Heart left ventricle (tissue), 16 donors: ENCODE measurements around the gene ARIH2. TPM values are rescaled to one million over a fixed set of nuclear protein-coding genes. Genes with fewer than 3 reads are reported as not detected.
A peak's percentile ranks its signal among the peaks of the same experiment; 100 is the strongest.

Experiments used
- ATAC-seq, 4 donors: fragments of 200-7000 bp; cut with Tn5 transposase; one replicate each; pipeline ENCODE4 v1.9.1; 2020 to 2022; ENCODE audit warnings: moderate library complexity in 4 of 4, mild to moderate bottlenecking in 3 of 4, moderate number of reproducible peaks in 1 of 4
- DNase-seq, 5 donors: peaks; one replicate each; pipeline ENCODE4 v3.0.0-alpha.2; 2020
- H3K27ac ChIP-seq, 12 donors: fragments of 200-600 bp; sonication (generic) in 4 of 12; one replicate each; pipeline versions ENCODE4 v1.5.0 to v1.8.0; 2016 to 2022; ENCODE audit warnings: mild to moderate bottlenecking in 2 of 12
- H3K27me3 ChIP-seq, 9 donors: fragments of 200-600 bp; sonication (generic) in 2 of 9; one replicate each; pipeline versions ENCODE4 v1.5.1 to v1.8.0; 2016 to 2022; ENCODE audit warnings: mild to moderate bottlenecking in 3 of 9
- H3K36me3 ChIP-seq, 9 donors: fragments of 200-600 bp; sonication (generic) in 2 of 9; one replicate each; pipeline versions ENCODE4 v1.5.0 to v1.8.0; 2018 to 2022; ENCODE audit warnings: mild to moderate bottlenecking in 2 of 9
- H3K4me1 ChIP-seq, 12 donors: fragments of 200-600 bp; sonication (generic) in 4 of 12; one replicate each; pipeline versions ENCODE4 v1.5.0 to v1.8.0; 2016 to 2022; ENCODE audit warnings: mild to moderate bottlenecking in 3 of 12
- H3K4me3 ChIP-seq, 12 donors: fragments of 200-600 bp; sonication (generic) in 4 of 12; one replicate each; pipeline versions ENCODE4 v1.5.0 to v1.8.0; 2017 to 2022; ENCODE audit warnings: mild to moderate bottlenecking in 9 of 12, moderate library complexity in 4 of 12
- H3K9me3 ChIP-seq, 12 donors: fragments of 200-600 bp; sonication (generic) in 4 of 12; one replicate each; pipeline versions ENCODE4 v1.5.0 to v1.8.0; 2016 to 2022; ENCODE audit warnings: mild to moderate bottlenecking in 1 of 12
- POLR2A ChIP-seq, 2 donors: fragments of 450-650 bp; IDR thresholded peaks; one replicate each; pipeline ENCODE4 v1.6.1; 2017; ENCODE audit warnings: antibody characterized with exemption in 2 of 2, mild to moderate bottlenecking in 2 of 2, moderate library complexity in 2 of 2
- WGBS, 4 donors: extraction: QIAGEN DNeasy Blood & Tissue Kit in 2 of 4; methylation state at CpG; one replicate each; pipeline versions ENCODE4 v1.1.5 to v1.1.7; 2013 to 2018; 5-methylcytosine and 5-hydroxymethylcytosine counted together
- intact Hi-C, 10 donors: fragments of 100-400 bp; cut with DNase I; formaldehyde crosslinking; loops; one replicate each; pipeline versions ENCODE4 v1.11.1 to v1.14.2; 2022
- polyA plus RNA-seq, 2 donors: library from polyadenylated mRNA; stranded (reverse); fragments of 200-250 nt; gene quantifications; one replicate each; pipeline ENCODE4 v1.2.3, GENCODE V29; 2013
- total RNA-seq, 9 donors: library from RNA; depleted of rRNA in 2 of 9; stranded (reverse); fragments of >200 nt in 2 of 9; fragmentation: NEBNext Ultra II Directional in 3 of 9; extraction: Animal tissue kit (Norgen Biotek cat#: 25700) in 3 of 9; gene quantifications; one replicate each; pipeline versions ENCODE4 v1.1.0 to v1.2.4, GENCODE V29; 2016 to 2023
- TF ChIP-seq, protein P1 (sequence below), 12 donors: fragments of 200-600 bp; sonication (generic) in 4 of 12; IDR thresholded peaks; one replicate each; pipeline versions ENCODE4 v1.5.0 to v1.8.0; 2018 to 2022; ENCODE audit warnings: antibody characterized with exemption in 12 of 12, mild to moderate bottlenecking in 5 of 12
- donor health status: ischemic (EF 13 %, LVEDD 7.1; RV severe dilation, severe dysfunction).
- donor health status: healthy with polysubstance abuse.
- donor health status: DM: no; HTN: yes; CAD: no.
- donor health status: DM: no; HTN: no; CAD: no.
- donor health status: ischemic (EF 25% LVEDD 6.9; RV normal size, moderate dysfunction).
- donor health status: ischemic (EF 25% LVEDD 5.7; RV mildly dilated, moderate dysfunction).
- donor health status: healthy.
- donor health status: DM: yes; HTN: yes; CAD: no.
- donor health status: ischemic (EF 35%, LVEDD 5.7; RV mildly dilated, moderate dysfunction).
- donor health status: nonischemic (EF 11% LVEDD 7.7; RV severe dilation, severe dysfunction).
- donor health status: DM: yes; HTN: yes; CAD: no.
- donor health status: PGD.
- donor health status: ischemic (EF 29% LVEDD 5.4; RV normal size, mild dysfunction).
- donor health status: nonischemic (EF 23%, LVEDD 6.1; RV moderate dilation, normal function).

Gene ARIH2
- total and polyA plus RNA-seq, 11 donors: 77.6 to 223 (median 126) TPM

DNA sequence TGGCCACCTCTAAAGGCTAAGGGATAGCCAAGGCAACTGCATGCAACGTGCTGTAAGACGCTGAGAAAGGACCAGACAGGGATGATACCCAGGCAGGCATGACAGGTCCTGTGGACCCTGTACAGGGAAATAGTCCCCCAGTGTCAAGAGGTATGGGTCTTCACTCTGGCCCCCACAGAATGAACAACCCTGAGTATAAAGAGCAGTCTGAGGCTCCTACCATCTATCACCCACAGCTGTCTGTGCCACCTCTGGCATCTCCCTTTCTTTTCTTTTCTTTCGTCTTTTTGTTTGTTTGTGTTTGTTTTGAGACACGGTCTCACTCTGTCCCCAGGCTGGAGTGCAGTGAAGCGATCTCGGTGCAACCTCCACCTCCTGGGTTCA is 38.7 kb upstream of the ARIH2 start:
- Histone ChIP-seq H3K4me3 (no peak overlapping the region), H3K9me3 (no peaks in the 10 kb centered on the region), H3K4me1 (peaks cover 0 to 18% (median 6%) of the 10 kb centered on the region in 12 donors), H3K27ac (no peak overlapping the region), H3K36me3 (peaks cover 0 to 72% (median 52%) of the 10 kb centered on the region in 9 donors), H3K27me3 (no peaks in the 10 kb centered on the region)
- no peak for ATAC-seq
- intact Hi-C loops: loop anchor here in 2 of 10 donors (10.0 kb wide), 2 partner anchors 75 to 85 kb away; no protein-coding TSS in a partner anchor
- DNase-seq: no peak
- WGBS, 4 donors: 88 to 93% (median 91%) methylated on average over 6 of the region's 6 CpGs
- TF ChIP-seq POLR2A (IDR thresholded peaks at IDR 0.05): no peak
- TF ChIP-seq, protein P1, sequence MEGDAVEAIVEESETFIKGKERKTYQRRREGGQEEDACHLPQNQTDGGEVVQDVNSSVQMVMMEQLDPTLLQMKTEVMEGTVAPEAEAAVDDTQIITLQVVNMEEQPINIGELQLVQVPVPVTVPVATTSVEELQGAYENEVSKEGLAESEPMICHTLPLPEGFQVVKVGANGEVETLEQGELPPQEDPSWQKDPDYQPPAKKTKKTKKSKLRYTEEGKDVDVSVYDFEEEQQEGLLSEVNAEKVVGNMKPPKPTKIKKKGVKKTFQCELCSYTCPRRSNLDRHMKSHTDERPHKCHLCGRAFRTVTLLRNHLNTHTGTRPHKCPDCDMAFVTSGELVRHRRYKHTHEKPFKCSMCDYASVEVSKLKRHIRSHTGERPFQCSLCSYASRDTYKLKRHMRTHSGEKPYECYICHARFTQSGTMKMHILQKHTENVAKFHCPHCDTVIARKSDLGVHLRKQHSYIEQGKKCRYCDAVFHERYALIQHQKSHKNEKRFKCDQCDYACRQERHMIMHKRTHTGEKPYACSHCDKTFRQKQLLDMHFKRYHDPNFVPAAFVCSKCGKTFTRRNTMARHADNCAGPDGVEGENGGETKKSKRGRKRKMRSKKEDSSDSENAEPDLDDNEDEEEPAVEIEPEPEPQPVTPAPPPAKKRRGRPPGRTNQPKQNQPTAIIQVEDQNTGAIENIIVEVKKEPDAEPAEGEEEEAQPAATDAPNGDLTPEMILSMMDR (IDR thresholded peaks at IDR 0.05): no peak

- Histone ChIP-seq H3K27me3 (no peaks in the 10 kb centered on the region), H3K27ac (peak overlapping the region in 6 of 12 donors; percentile 0 to 49 (median 22)), H3K9me3 (no peaks in the 10 kb centered on the region), H3K4me3 (no peak overlapping the region), H3K36me3 (peaks cover 0 to 71% (median 52%) of the 10 kb centered on the region in 9 donors), H3K4me1 (peaks cover 0 to 18% (median 6%) of the 10 kb centered on the region in 12 donors)
- peak; percentile 37 to 76 (median 62) for ATAC-seq
- 43 to 51% (median 47%) methylated on average over 1 to 3 of the region's 3 CpGs for WGBS, 4 donors
- TF ChIP-seq, protein P1 (IDR thresholded peaks at IDR 0.05): no peak
- TF ChIP-seq POLR2A (IDR thresholded peaks at IDR 0.05): no peak
- DNase-seq: peak in 4 of 5 donors; percentile 18 to 55 (median 37)
- intact Hi-C loops: no loop called here
Observed at GRCh38 chr3:48881006-48881405, 37.6 kb upstream of the ARIH2 start.

DNA sequence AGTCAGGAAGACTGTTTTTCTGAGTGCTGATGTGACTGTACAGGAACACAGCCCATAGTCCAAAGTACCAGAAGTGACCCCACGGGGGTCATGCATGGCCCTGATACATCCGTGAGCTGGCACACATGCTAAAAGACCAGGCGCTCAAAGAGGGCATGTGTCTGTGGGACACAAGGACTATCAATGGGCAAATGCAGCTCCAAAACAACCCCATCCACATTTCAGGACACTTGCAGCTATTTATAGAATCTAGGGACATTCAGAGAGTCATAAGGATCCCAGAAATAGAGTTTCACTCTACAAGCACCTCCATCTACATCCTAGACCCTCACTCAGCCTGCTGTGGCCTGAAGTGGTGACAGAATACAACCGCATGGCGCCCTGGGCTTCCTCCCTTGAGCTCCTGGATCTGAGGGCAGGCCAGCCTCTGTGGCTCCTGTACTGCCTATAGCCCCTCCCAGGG is 37.0 kb upstream of the ARIH2 start:
- H3K4me3 ChIP-seq: no peak overlapping the region
- peak; percentile 28 to 72 (median 62) for ATAC-seq
- 57 to 69% (median 66%) methylated on average over 2 to 5 of the region's 5 CpGs for WGBS, 4 donors
- DNase-seq: peak in 1 of 5 donors; percentile 35
- H3K9me3 ChIP-seq: no peaks in the 10 kb centered on the region
- no peaks in the 10 kb centered on the region for H3K27me3 ChIP-seq
- peak overlapping the region in 7 of 12 donors; percentile 0 to 49 (median 23) for H3K27ac ChIP-seq
- peaks cover 0 to 18% (median 6%) of the 10 kb centered on the region in 12 donors for H3K4me1 ChIP-seq
- no peak for TF ChIP-seq POLR2A (IDR thresholded peaks at IDR 0.05)
- TF ChIP-seq, protein P1 (IDR thresholded peaks at IDR 0.05): no peak
- intact Hi-C loops: no loop called here
- H3K36me3 ChIP-seq: peaks cover 0 to 72% (median 52%) of the 10 kb centered on the region in 9 donors

- intact Hi-C loops: no loop called here
- H3K36me3 ChIP-seq: peaks cover 0 to 66% (median 33%) of the 10 kb centered on the region in 9 donors
Observed at GRCh38 chr3:48885753-48886152, 32.9 kb upstream of the ARIH2 start.

More at GRCh38 chr3:48885753-48886152, 32.9 kb upstream of the ARIH2 start:
- ATAC-seq (no peak), DNase-seq (no peak)
- H3K9me3 ChIP-seq: no peaks in the 10 kb centered on the region
- H3K27ac ChIP-seq: no peak overlapping the region
- no peaks in the 10 kb centered on the region for H3K27me3 ChIP-seq
- no peak for TF ChIP-seq POLR2A (IDR thresholded peaks at IDR 0.05)
- TF ChIP-seq, protein P1 (IDR thresholded peaks at IDR 0.05): no peak
- H3K4me3 ChIP-seq: no peak overlapping the region
- H3K4me1 ChIP-seq: peaks cover 0 to 17% (median 4%) of the 10 kb centered on the region in 12 donors
